AG09319 (cell line): ENCODE measurements around the gene NAGK.
A peak's percentile ranks its signal among the peaks of the same experiment; 100 is the strongest.
"Not testable (repeated sequence)": the region's sequence is repeated elsewhere in the genome, so short reads cannot be mapped to it uniquely, and the experiment has no call there.

ENCODE experiments used
- DNase-seq: peaks from one replicate; pipeline ENCODE4 v3.0.0-alpha.2; 2010; ENCODE audit warnings: low read depth; ENCODE audit errors: extremely low read depth
- CTCF ChIP-seq: IDR thresholded peaks from 2 replicates; pipeline ENCODE4 v1.5.1; 2011; ENCODE audit warnings: low read depth, mild to moderate bottlenecking, inconsistent platforms, low read length, moderate library complexity

The NAGK gene

GRCh38 chr2:71074893-71075395 lies 6.5 kb downstream of the NAGK start:
- no peak for DNase-seq
- no peak for TF ChIP-seq CTCF

- TF ChIP-seq CTCF = no peak
- no peak for DNase-seq
These were observed 10.2 kb downstream of the NAGK start for GRCh38 chr2:71078624-71079023.

GRCh38 chr2:71082402-71083252 lies 14.2 kb downstream of the NAGK start:
- no peak for TF ChIP-seq CTCF
- no peak for DNase-seq

GRCh38 chr2:71083297-71083696 lies 14.8 kb downstream of the NAGK start:
- not testable (repeated sequence) for DNase-seq

GRCh38 chr2:71083752-71084312 lies 15.4 kb downstream of the NAGK start:
- not testable (repeated sequence) for DNase-seq

GRCh38 chr2:71085325-71086003 lies 17.0 kb downstream of the NAGK start:
- DNase-seq = not testable (repeated sequence)

- not testable (repeated sequence) for DNase-seq
These were observed 21.0 kb downstream of the NAGK start for GRCh38 chr2:71089475-71089874.

GRCh38 chr2:71091808-71092207 lies 23.4 kb downstream of the NAGK start:
- DNase-seq = not testable (repeated sequence)

- not testable (repeated sequence) for DNase-seq
These were observed 24.2 kb downstream of the NAGK start for GRCh38 chr2:71092491-71093260.

GRCh38 chr2:71100195-71100964 lies 31.9 kb downstream of the NAGK start:
- peak; percentile 74 for TF ChIP-seq CTCF
- DNase-seq = peak; percentile 7
